Measurements from ENCODE around the gene ODF4. TPM values are rescaled to one million over a fixed set of nuclear protein-coding genes. Genes with fewer than 3 reads are reported as not detected.
"Not testable (repeated sequence)": the region's sequence is repeated elsewhere in the genome, so short reads cannot be mapped to it uniquely, and the experiment has no call there.

Gene ODF4
- total and polyA plus RNA-seq, 9 donors, result not detected

GRCh38 chr17:8366231-8366630, 26.6 kb downstream of the ODF4 start:
- intact Hi-C loops (cut with DNase I), result no loop called here
- no peaks in the 10 kb centered on the region for H3K36me3 ChIP-seq
- no peaks in the 10 kb centered on the region for H3K9me3 ChIP-seq
- H3K4me3 ChIP-seq, result no peak overlapping the region
- H3K4me1 ChIP-seq (ENCODE audit: insufficient read depth), result no peaks in the 10 kb centered on the region
- 52 to 68% (median 67%) methylated on average over 2 of the region's 2 CpGs for WGBS, 3 donors
- DNase-seq, result no peak
- no peak overlapping the region for H3K27ac ChIP-seq
- no peaks in the 10 kb centered on the region for H3K27me3 ChIP-seq
- TF ChIP-seq CTCF (IDR thresholded peaks at IDR 0.05) (no peak), EP300 (IDR thresholded peaks at IDR 0.05) (peak; percentile 49), POLR2A (IDR thresholded peaks at IDR 0.05) (no peak)

GRCh38 chr17:8368193-8368592, 28.6 kb downstream of the ODF4 start:
- no peak for DNase-seq
- H3K36me3 ChIP-seq, result no peaks in the 10 kb centered on the region
- no peaks in the 10 kb centered on the region for H3K27me3 ChIP-seq
- TF ChIP-seq CTCF (IDR thresholded peaks at IDR 0.05) (no peak), EP300 (IDR thresholded peaks at IDR 0.05) (no peak), POLR2A (IDR thresholded peaks at IDR 0.05) (no peak)
- intact Hi-C loops (cut with DNase I), result no loop called here
- H3K9me3 ChIP-seq, result no peaks in the 10 kb centered on the region
- no peaks in the 10 kb centered on the region for H3K4me1 ChIP-seq (ENCODE audit: insufficient read depth)
- WGBS, 3 donors, result 76 to 94% (median 93%) methylated on average over 3 of the region's 3 CpGs
- no peak overlapping the region for H3K27ac ChIP-seq
- H3K4me3 ChIP-seq, result no peak overlapping the region

- H3K4me3 ChIP-seq, result no peak overlapping the region
- no peaks in the 10 kb centered on the region for H3K9me3 ChIP-seq
- WGBS, 3 donors, result 92 to 95% (median 94%) methylated on average over 8 of the region's 8 CpGs
- H3K27me3 ChIP-seq, result no peaks in the 10 kb centered on the region
- H3K36me3 ChIP-seq, result no peaks in the 10 kb centered on the region
- H3K27ac ChIP-seq, result no peak overlapping the region
- H3K4me1 ChIP-seq (ENCODE audit: insufficient read depth), result peaks cover 2% of the 10 kb centered on the region
- intact Hi-C loops (cut with DNase I), result no loop called here
- TF ChIP-seq POLR2A (IDR thresholded peaks at IDR 0.05) (no peak), CTCF (IDR thresholded peaks at IDR 0.05) (no peak), EP300 (IDR thresholded peaks at IDR 0.05) (no peak)
- no peak for DNase-seq
These were observed 30.3 kb downstream of the ODF4 start for GRCh38 chr17:8369944-8370343.

- H3K36me3 ChIP-seq, result no peaks in the 10 kb centered on the region
- H3K27ac ChIP-seq, result no peak overlapping the region
- H3K4me1 ChIP-seq (ENCODE audit: insufficient read depth), result peaks cover 8% of the 10 kb centered on the region
- no peaks in the 10 kb centered on the region for H3K27me3 ChIP-seq
- 59 to 65% (median 64%) methylated on average over 4 of the region's 4 CpGs for WGBS, 3 donors
- DNase-seq, result no peak
- intact Hi-C loops (cut with DNase I), result no loop called here
- no peak overlapping the region for H3K4me3 ChIP-seq
- TF ChIP-seq CTCF (IDR thresholded peaks at IDR 0.05), result no peak
- no peak for TF ChIP-seq POLR2A (IDR thresholded peaks at IDR 0.05)
- TF ChIP-seq EP300 (IDR thresholded peaks at IDR 0.05), result no peak
- H3K9me3 ChIP-seq, result no peaks in the 10 kb centered on the region
These were observed 32.1 kb downstream of the ODF4 start for GRCh38 chr17:8371786-8372185.

- TF ChIP-seq CTCF (IDR thresholded peaks at IDR 0.05), result no peak
- TF ChIP-seq EP300 (IDR thresholded peaks at IDR 0.05), result no peak
- TF ChIP-seq POLR2A (IDR thresholded peaks at IDR 0.05), result no peak
- intact Hi-C loops (cut with DNase I), result no loop called here
- Histone ChIP-seq H3K4me3 (no peak overlapping the region), H3K9me3 (no peaks in the 10 kb centered on the region), H3K36me3 (no peaks in the 10 kb centered on the region), H3K27ac (no peak overlapping the region), H3K27me3 (no peaks in the 10 kb centered on the region), H3K4me1 (ENCODE audit: insufficient read depth) (peaks cover 8% of the 10 kb centered on the region)
- DNase-seq, result no peak
- WGBS, 3 donors, result 89 to 93% (median 91%) methylated on average over 7 of the region's 7 CpGs
These were observed 32.8 kb downstream of the ODF4 start for GRCh38 chr17:8372422-8372821.

- H3K4me3 ChIP-seq; H3K4me1 ChIP-seq (ENCODE audit: insufficient read depth); H3K9me3 ChIP-seq; H3K36me3 ChIP-seq; H3K27me3 ChIP-seq; H3K27ac ChIP-seq; DNase-seq; intact Hi-C loops (cut with DNase I): not testable (repeated sequence)
- WGBS, 3 donors, result 92 to 96% (median 95%) methylated on average over 16 to 26 of the region's 26 CpGs
These were observed 34.2 kb downstream of the ODF4 start for GRCh38 chr17:8373856-8374255.

Data from ovary (tissue), 9 donors.